NCI-H2196 treated with DMSO at 0.1 percent for 48 hours (cell line): ENCODE data around the gene RALGAPA2.
"Not testable (repeated sequence)": the region's sequence is repeated elsewhere in the genome, so short reads cannot be mapped to it uniquely, and the experiment has no call there.

Experiments used
- DNase-seq: peaks from one replicate; lab custom pipeline; 2025; ENCODE audit not compliant: unreplicated experiment; lab: John Stamatoyannopoulos, UW

Gene RALGAPA2

GRCh38 chr20:20547221-20547875 is 165.1 kb downstream of the RALGAPA2 start:
- no peak for DNase-seq

DNA sequence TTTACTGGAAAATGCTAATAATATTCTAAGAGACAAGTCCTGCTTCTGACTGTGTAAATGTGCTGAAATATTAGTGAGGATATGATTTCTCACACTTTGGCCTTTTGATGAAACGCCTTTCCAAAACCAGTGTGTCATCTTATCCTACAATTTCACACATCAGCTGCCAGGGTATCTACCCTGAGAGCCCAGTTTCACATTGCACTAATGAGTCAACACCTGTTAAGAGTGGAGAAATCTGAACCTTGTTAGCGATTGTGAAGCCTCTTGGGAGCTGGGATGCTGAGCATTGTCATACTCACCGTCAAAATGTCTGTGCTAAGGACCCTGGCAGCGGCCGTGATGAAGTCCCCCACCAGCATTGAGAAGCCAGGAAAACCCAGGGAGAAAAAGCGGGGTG is 166.0 kb downstream of the RALGAPA2 start:
- peak; percentile 43 for DNase-seq

DNA sequence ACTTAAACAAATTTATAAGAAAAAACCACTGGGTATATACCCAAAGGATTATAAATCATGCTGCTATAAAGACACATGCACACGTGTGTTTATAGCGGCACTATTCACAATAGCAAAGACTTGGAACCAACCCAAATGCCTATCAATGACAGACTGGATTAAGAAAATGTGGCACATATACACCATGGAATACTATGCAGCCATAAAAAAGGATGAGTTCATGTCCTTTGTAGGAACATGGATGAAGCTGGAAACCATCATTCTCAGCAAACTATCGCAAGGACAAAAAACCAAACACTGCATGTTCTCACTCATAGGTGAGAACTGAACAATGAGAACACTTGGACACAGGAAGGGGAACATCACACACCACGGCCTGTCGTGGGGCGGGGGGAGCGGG is 169.1 kb downstream of the RALGAPA2 start:
- DNase-seq = not testable (repeated sequence)

DNA sequence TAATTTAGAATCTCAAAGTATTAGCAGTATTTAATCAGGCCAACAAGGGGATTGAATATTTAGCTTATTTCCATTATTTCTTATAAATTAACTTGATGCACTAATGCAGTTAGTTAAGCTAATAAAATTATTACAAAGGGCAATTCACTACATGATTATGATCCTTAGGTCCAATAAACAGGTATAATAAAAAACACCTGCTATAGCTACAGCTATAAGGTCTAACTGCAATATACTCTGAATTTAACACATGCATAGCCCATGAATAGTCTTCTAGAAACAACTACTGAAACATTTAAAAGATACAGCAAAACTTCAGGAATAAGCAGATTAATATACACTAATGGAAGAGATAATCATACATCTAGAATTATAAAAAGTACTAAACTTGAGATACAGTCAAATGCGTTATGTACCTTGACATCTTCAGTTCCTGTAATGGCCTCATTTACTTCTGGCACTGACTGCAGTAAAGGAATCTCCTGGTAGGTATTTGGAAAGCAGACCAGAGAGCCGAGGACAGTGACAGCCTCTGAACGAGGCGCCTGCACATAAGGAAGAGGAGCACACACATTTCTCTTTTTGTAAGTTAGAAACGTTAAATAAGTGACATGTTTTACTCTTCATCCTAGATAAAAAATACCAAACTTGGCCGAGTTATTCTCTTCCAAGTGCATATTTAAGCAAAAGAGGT is 176.1 kb downstream of the RALGAPA2 start:
- DNase-seq = no peak

DNA sequence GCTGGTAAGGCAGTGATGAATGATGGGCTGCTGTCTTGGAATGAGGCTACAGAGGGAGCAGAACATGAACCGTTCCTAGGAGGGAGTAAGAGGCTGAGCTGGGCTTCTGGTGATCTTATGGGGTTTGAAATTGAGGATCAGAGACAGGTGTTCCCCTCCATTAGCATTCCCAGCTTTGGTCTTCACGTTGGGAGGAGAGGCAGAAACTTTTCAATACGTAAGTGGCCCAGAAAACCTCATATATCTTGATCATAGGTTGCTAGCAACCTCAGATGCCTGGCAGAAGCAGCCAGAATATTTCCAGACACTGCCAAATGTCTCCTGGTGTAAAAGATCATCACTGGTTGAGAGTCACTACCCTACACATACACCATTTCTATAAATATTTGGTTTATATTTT is 177.4 kb downstream of the RALGAPA2 start:
- no peak for DNase-seq

- DNase-seq = no peak
These were observed 181.2 kb downstream of the RALGAPA2 start for GRCh38 chr20:20531283-20531682.

- DNase-seq = no peak
These were observed 181.9 kb downstream of the RALGAPA2 start for GRCh38 chr20:20530428-20531151.

DNA sequence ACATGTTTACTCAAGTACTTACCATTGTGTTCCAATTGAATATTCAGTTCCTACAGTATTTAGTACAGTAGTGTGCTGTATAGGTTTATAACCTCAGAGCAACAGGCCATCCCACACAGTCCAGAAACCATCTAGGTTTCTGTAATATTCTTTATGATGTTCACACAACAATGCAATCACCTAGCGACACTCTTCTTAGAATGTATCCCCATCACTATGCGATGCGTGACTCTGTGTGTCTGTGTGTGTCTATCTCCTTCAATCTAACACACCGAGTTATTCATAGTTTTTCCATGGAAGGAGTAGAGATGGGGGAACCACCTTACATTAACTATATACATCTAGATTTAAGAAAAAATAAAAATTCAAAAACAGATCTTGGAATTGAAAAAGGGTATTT is 182.8 kb downstream of the RALGAPA2 start:
- no peak for DNase-seq

GRCh38 chr20:20528861-20529260 is 183.6 kb downstream of the RALGAPA2 start:
- DNase-seq = no peak

DNA sequence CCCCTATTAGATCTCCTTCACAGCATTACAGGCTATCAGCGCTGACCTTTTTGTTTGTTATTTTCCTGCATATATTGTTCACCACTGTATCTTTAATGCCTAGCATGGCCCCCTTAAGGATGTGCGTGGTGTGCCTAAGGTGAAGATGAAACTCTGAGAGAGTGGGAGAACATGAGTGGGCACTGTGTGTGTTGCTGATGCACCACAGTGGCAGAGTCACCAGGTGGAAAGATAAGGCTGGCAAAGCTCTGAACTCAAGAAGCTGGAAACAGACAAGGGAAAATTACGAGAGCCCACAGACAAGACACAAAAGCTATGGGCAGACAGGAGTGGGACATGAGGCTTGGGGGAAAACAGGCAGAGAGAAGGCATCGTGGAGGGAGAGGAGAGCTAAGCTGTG is 184.8 kb downstream of the RALGAPA2 start:
- DNase-seq = no peak

DNA sequence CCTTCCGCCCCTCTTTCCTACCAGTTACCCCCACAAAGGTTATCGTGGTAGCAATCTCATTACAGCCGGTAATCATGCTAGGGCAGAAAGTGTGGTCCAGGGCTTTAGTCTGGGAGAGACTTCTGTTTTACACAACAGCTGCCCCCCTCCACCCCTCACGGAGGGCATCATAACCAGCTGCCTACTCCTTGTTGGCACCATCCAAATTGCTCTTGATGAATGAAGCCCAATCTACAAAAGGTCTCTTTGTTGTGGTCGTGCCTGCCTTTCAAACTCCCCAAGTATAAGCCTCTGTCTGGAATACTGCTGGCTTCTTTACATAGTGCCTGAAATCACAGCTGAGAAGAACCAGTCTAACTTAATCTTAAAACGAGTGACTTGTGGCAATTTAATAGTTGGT is 186.7 kb downstream of the RALGAPA2 start:
- no peak for DNase-seq

DNA sequence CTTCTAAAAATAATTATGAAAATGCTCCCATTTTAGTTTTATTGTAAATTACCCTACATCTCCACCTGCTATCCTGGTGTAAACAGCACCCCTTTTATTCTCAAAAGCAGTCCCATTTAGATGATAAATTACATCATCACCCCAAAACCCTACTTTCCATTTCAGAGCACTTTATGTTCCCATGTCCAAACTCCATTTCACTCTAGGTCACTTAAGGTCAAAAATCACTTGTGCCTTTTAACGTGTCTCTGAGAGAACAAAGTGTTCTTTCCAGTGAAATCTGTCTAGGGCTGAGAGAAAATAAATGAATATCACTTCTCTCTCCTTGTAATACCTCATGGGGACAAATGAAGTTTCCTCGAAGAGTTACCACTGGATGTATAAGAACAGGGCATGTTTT is 187.2 kb downstream of the RALGAPA2 start:
- DNase-seq = no peak

DNA sequence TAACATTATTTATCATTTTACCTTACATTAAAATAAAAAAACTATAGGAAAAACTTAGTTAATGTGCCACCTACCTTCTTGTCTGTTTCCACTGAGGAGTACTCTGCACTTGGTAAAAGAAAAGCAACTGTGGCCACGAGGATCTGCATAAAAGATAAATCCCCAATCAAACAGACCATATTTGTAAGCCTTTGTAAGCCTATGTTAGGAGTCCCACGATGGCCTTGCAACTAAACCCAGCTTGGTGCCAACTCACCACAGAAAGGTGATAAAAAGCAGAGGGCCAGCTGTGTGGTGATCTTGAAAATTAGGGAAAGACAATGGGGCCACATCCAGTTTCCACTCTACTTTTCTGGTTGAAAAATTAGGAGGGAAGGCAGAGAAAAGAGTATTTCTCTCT is 187.7 kb downstream of the RALGAPA2 start:
- no peak for DNase-seq

DNA sequence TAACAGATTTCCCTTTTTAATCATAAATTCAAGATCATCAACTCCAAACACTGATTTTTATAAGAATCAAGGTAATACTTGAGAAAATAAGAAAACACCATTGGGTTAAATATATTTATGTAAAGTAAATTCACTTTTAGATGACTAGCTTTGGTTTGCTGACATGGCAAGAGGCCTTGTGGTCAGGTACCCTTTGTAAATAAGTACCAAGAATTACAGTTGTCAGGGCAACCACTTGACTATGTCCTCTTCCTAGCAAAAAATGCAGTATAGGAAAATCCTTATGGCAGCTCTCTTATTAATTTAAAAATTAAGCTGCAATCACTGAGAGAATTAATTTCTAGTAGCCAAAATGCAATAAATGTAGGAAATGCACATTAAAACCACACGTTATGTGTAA is 190.7 kb downstream of the RALGAPA2 start:
- DNase-seq = peak; percentile 9

DNA sequence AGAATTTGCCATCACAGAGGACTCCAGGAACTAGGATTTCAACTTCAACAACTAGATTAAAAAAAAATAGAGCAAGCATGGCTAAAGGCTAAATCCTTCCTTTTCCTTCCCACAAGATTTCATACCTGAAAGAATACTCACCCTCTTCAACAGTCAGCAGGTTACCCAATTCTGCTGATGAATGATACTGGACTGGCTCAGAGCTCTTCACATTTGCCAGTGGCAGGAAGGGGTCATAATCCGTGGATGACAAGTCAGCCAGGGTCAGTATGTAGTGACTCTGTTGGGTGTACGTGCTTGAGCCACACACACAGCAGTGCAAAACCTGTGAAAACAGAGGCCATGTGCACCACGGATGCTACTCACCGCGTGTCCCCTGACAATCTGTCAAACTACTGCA is 191.7 kb downstream of the RALGAPA2 start:
- DNase-seq = no peak

- no peak for DNase-seq
These were observed 193.2 kb downstream of the RALGAPA2 start for GRCh38 chr20:20519269-20519668.

GRCh38 chr20:20518263-20518662 is 194.2 kb downstream of the RALGAPA2 start:
- no peak for DNase-seq

GRCh38 chr20:20517296-20517695 is 195.1 kb downstream of the RALGAPA2 start:
- no peak for DNase-seq

- no peak for DNase-seq
These were observed 198.7 kb downstream of the RALGAPA2 start for GRCh38 chr20:20513720-20514119.

- no peak for DNase-seq
These were observed 206.9 kb downstream of the RALGAPA2 start for GRCh38 chr20:20505554-20505953.

DNA sequence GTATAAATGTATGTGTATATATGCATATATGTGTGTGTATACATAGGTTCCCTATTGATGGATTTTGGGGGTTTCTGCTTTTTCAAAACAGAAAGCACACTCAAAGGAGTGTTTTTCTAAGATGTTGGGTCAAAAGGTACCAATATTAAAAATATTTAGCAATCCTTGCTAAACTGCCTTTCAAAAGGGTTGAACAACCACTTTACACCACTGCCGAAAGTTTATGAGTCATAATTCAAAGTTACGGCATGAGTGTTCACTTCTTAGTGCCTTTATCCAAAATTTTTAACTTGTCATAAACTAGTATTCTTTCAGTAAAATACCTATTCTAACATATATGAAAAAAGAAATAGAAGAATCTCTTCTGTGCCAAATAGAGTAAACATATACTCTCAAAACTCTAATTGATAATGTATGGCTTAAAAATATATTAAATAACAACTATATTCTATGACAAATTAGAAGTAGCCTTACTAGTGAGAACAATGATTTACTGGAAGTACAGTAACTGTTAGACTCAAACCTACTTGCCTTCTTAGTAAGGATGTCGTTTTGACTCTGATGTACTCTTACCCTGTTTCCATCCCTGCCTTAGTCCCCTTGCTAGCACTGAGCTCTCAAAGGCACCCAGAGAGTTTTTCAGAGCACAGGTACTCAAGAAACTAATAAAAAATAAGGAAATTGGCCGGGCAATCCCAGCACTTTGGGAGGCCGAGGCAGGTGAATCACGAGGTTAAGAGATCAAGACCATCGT is 208.5 kb downstream of the RALGAPA2 start:
- no peak for DNase-seq

- DNase-seq = no peak
These were observed 211.3 kb downstream of the RALGAPA2 start for GRCh38 chr20:20501128-20501527.
